Naive B cell (primary cell): ENCODE measurements around the gene RDH12. TPM values are rescaled to one million over a fixed set of nuclear protein-coding genes. Genes with fewer than 3 reads are reported as not detected.

Source experiments
- ATAC-seq, 2 donors: fragments of 150-1000 bp; cut with Tn5 transposase; 2 replicates each; pipeline ENCODE4 v1.10.0; 2021; ENCODE audit warnings: low read depth in 2 of 2, mild to moderate bottlenecking in 2 of 2, moderate library complexity in 2 of 2
- DNase-seq: peaks from one replicate; pipeline ENCODE4 v3.0.0; 2022
- H3K27ac Mint-ChIP-seq, 6 donors: one replicate each; pipeline ENCODE4 v1.8.0; 2020 to 2022; ENCODE audit warnings: mild to moderate bottlenecking in 6 of 6, mixed read lengths in 6 of 6, moderate library complexity in 5 of 6, inconsistent platforms in 2 of 6
- H3K27me3 Mint-ChIP-seq, 3 donors: one replicate each; pipeline ENCODE4 v1.8.0; 2021 to 2022; ENCODE audit warnings: mixed read lengths in 3 of 3, mild to moderate bottlenecking in 1 of 3
- H3K36me3 Mint-ChIP-seq, 2 donors: one replicate each; pipeline ENCODE4 v1.8.0; 2020 to 2022; ENCODE audit warnings: mixed read lengths in 2 of 2, inconsistent platforms in 1 of 2, mild to moderate bottlenecking in 1 of 2
- H3K4me1 Mint-ChIP-seq, 3 donors: one replicate each; pipeline ENCODE4 v1.8.0; 2020 to 2022; ENCODE audit warnings: mixed read lengths in 3 of 3, inconsistent platforms in 1 of 3, mild to moderate bottlenecking in 1 of 3, moderate library complexity in 1 of 3
- H3K4me3 Mint-ChIP-seq, 8 donors: one replicate each; pipeline ENCODE4 v1.8.0; 2020 to 2022; ENCODE audit warnings: mild to moderate bottlenecking in 8 of 8, mixed read lengths in 8 of 8, moderate library complexity in 8 of 8, inconsistent platforms in 2 of 8
- H3K9me3 Mint-ChIP-seq, 7 donors: one replicate each; pipeline ENCODE4 v1.8.0; 2020 to 2022; ENCODE audit warnings: mixed read lengths in 7 of 7, mild to moderate bottlenecking in 5 of 7, inconsistent platforms in 2 of 7, moderate library complexity in 1 of 7
- polyA plus RNA-seq, 6 donors: library from polyadenylated mRNA; unstranded; fragments of 300-500 nt; fragmentation: Illumina TruSeq; gene quantifications; one replicate each; pipeline ENCODE4 v1.2.3, GENCODE V29; 2021; ENCODE audit warnings: low read depth in 6 of 6

RDH12 gene
- polyA plus RNA-seq, 6 donors from 2014 or later: not detected

GRCh38 chr14:67736771-67737170 is 35.1 kb downstream of the RDH12 start:
- Mint-ChIP-seq H3K27me3 (no peaks in the 10 kb centered on the region), H3K4me1 (no peaks in the 10 kb centered on the region), H3K36me3 (no peaks in the 10 kb centered on the region), H3K9me3 (no peaks in the 10 kb centered on the region), H3K27ac (no peak overlapping the region), H3K4me3 (no peak overlapping the region)
- ATAC-seq (no peak), DNase-seq (no peak)

GRCh38 chr14:67738740-67739504 is 37.2 kb downstream of the RDH12 start:
- Mint-ChIP-seq H3K4me1 (no peaks in the 10 kb centered on the region), H3K27me3 (no peaks in the 10 kb centered on the region), H3K4me3 (no peak overlapping the region), H3K27ac (peak overlapping the region in 1 of 6 donors; percentile 33), H3K36me3 (no peaks in the 10 kb centered on the region), H3K9me3 (peaks cover 0 to 5% (median 3%) of the 10 kb centered on the region in 7 donors)
- no peak for ATAC-seq
- no peak for DNase-seq

- Mint-ChIP-seq H3K27me3 (no peaks in the 10 kb centered on the region), H3K4me3 (no peak overlapping the region), H3K9me3 (peaks cover 0 to 10% (median 3%) of the 10 kb centered on the region in 7 donors), H3K36me3 (peaks cover 20% of the 10 kb centered on the region in 2 donors), H3K27ac (no peak overlapping the region), H3K4me1 (no peaks in the 10 kb centered on the region)
- no peak for ATAC-seq
- DNase-seq: no peak
These were observed 42.4 kb downstream of the RDH12 start for GRCh38 chr14:67744046-67744445.

- H3K27ac Mint-ChIP-seq: peak overlapping the region in 1 of 6 donors; percentile 56
- H3K4me3 Mint-ChIP-seq: no peak overlapping the region
- H3K36me3 Mint-ChIP-seq: peaks cover 31 to 38% of the 10 kb centered on the region in 2 donors
- peaks cover 0 to 10% (median 3%) of the 10 kb centered on the region in 7 donors for H3K9me3 Mint-ChIP-seq
- ATAC-seq: no peak
- no peaks in the 10 kb centered on the region for H3K27me3 Mint-ChIP-seq
- DNase-seq: no peak
- no peaks in the 10 kb centered on the region for H3K4me1 Mint-ChIP-seq
These were observed 45.2 kb downstream of the RDH12 start for GRCh38 chr14:67746927-67747326.

GRCh38 chr14:67748312-67748711 is 46.6 kb downstream of the RDH12 start:
- ATAC-seq: no peak
- Mint-ChIP-seq H3K4me3 (no peak overlapping the region), H3K36me3 (peaks cover 39 to 49% of the 10 kb centered on the region in 2 donors), H3K4me1 (no peaks in the 10 kb centered on the region), H3K27ac (peak overlapping the region in 2 of 6 donors; percentile 29 to 70), H3K27me3 (no peaks in the 10 kb centered on the region), H3K9me3 (peaks cover 0 to 10% (median 3%) of the 10 kb centered on the region in 7 donors)
- no peak for DNase-seq

- Mint-ChIP-seq H3K9me3 (peaks cover 0 to 3% (median 0%) of the 10 kb centered on the region in 7 donors), H3K4me1 (no peaks in the 10 kb centered on the region), H3K27ac (no peak overlapping the region), H3K4me3 (no peak overlapping the region), H3K36me3 (peaks cover 50 to 60% of the 10 kb centered on the region in 2 donors), H3K27me3 (no peaks in the 10 kb centered on the region)
- ATAC-seq (no peak), DNase-seq (no peak)
These were observed 47.8 kb downstream of the RDH12 start for GRCh38 chr14:67749341-67750084.

GRCh38 chr14:67756496-67756895 is 54.8 kb downstream of the RDH12 start:
- H3K27me3 Mint-ChIP-seq: no peaks in the 10 kb centered on the region
- no peak overlapping the region for H3K4me3 Mint-ChIP-seq
- ATAC-seq (no peak), DNase-seq (no peak)
- H3K9me3 Mint-ChIP-seq: no peaks in the 10 kb centered on the region
- H3K27ac Mint-ChIP-seq: peak overlapping the region in 1 of 6 donors; percentile 37
- peaks cover 45 to 50% of the 10 kb centered on the region in 2 donors for H3K36me3 Mint-ChIP-seq
- peaks cover 0 to 6% (median 0%) of the 10 kb centered on the region in 3 donors for H3K4me1 Mint-ChIP-seq

GRCh38 chr14:67757175-67757574 is 55.5 kb downstream of the RDH12 start:
- Mint-ChIP-seq H3K4me3 (no peak overlapping the region), H3K27me3 (no peaks in the 10 kb centered on the region), H3K9me3 (no peaks in the 10 kb centered on the region), H3K27ac (peak overlapping the region in 3 of 6 donors; percentile 11 to 59 (median 52)), H3K36me3 (peaks cover 42 to 45% of the 10 kb centered on the region in 2 donors), H3K4me1 (peaks cover 0 to 6% (median 0%) of the 10 kb centered on the region in 3 donors)
- DNase-seq: no peak
- no peak for ATAC-seq

GRCh38 chr14:67759916-67760315 is 58.2 kb downstream of the RDH12 start:
- peaks cover 0 to 6% (median 0%) of the 10 kb centered on the region in 3 donors for H3K4me1 Mint-ChIP-seq
- no peak for DNase-seq
- no peak for ATAC-seq
- H3K27me3 Mint-ChIP-seq: no peaks in the 10 kb centered on the region
- no peak overlapping the region for H3K4me3 Mint-ChIP-seq
- H3K36me3 Mint-ChIP-seq: peaks cover 20 to 25% of the 10 kb centered on the region in 2 donors
- no peaks in the 10 kb centered on the region for H3K9me3 Mint-ChIP-seq
- peak overlapping the region in 1 of 6 donors; percentile 56 for H3K27ac Mint-ChIP-seq

- peaks cover 7 to 23% of the 10 kb centered on the region in 2 donors for H3K36me3 Mint-ChIP-seq
These were observed 60.4 kb downstream of the RDH12 start for GRCh38 chr14:67762051-67762450.

GRCh38 chr14:67763158-67763822 is 61.6 kb downstream of the RDH12 start:
- H3K36me3 Mint-ChIP-seq: peaks cover 7 to 28% of the 10 kb centered on the region in 2 donors
- no peak for DNase-seq
- peaks cover 13 to 19% (median 17%) of the 10 kb centered on the region in 3 donors for H3K4me1 Mint-ChIP-seq
- H3K27ac Mint-ChIP-seq: no peak overlapping the region
- H3K4me3 Mint-ChIP-seq: no peak overlapping the region
- H3K9me3 Mint-ChIP-seq: no peaks in the 10 kb centered on the region
- no peaks in the 10 kb centered on the region for H3K27me3 Mint-ChIP-seq
- ATAC-seq: no peak

More at GRCh38 chr14:67762051-67762450, 60.4 kb downstream of the RDH12 start:
- no peaks in the 10 kb centered on the region for H3K27me3 Mint-ChIP-seq
- H3K9me3 Mint-ChIP-seq: no peaks in the 10 kb centered on the region
- ATAC-seq: no peak
- peaks cover 4 to 13% (median 11%) of the 10 kb centered on the region in 3 donors for H3K4me1 Mint-ChIP-seq
- peak overlapping the region in 1 of 6 donors; percentile 35 for H3K27ac Mint-ChIP-seq
- no peak for DNase-seq
- no peak overlapping the region for H3K4me3 Mint-ChIP-seq

- no peaks in the 10 kb centered on the region for H3K27me3 Mint-ChIP-seq
- no peak for DNase-seq
- peaks cover 16 to 40% of the 10 kb centered on the region in 2 donors for H3K36me3 Mint-ChIP-seq
These were observed 62.8 kb downstream of the RDH12 start for GRCh38 chr14:67764496-67764895.

GRCh38 chr14:67765192-67765834 is 63.6 kb downstream of the RDH12 start:
- Mint-ChIP-seq H3K36me3 (peaks cover 21 to 44% of the 10 kb centered on the region in 2 donors), H3K27me3 (no peaks in the 10 kb centered on the region), H3K9me3 (no peaks in the 10 kb centered on the region), H3K4me3 (peak overlapping the region in 1 of 8 donors; percentile 21), H3K4me1 (peaks cover 13 to 19% (median 17%) of the 10 kb centered on the region in 3 donors), H3K27ac (peak overlapping the region in 2 of 6 donors; percentile 15 to 25)
- no peak for ATAC-seq
- DNase-seq: no peak

More at GRCh38 chr14:67764496-67764895, 62.8 kb downstream of the RDH12 start:
- Mint-ChIP-seq H3K4me3 (no peak overlapping the region), H3K4me1 (peaks cover 13 to 19% (median 17%) of the 10 kb centered on the region in 3 donors), H3K9me3 (no peaks in the 10 kb centered on the region), H3K27ac (no peak overlapping the region)
- ATAC-seq: no peak
